Tibial artery (tissue), 4 donors: ENCODE data around the gene KIF26B.

Experiments used
- DNase-seq, 2 donors: peaks; one replicate each; pipeline ENCODE4 v3.0.0-alpha.2; 2019
- H3K27ac ChIP-seq, 2 donors: fragments of 200-600 bp; sonication (generic) in 1 of 2; 1 replicate in 1 of 2; 2 replicates in 1 of 2; pipeline ENCODE4 v1.5.1; 2018 to 2019; ENCODE audit warnings: mild to moderate bottlenecking in 1 of 2
- H3K27me3 ChIP-seq, 2 donors: fragments of 200-600 bp; sonication (generic) in 1 of 2; one replicate each; pipeline versions ENCODE4 v1.5.1 to v1.6.0; 2016 to 2019
- H3K36me3 ChIP-seq, 3 donors: fragments of 200-600 bp; sonication (generic) in 2 of 3; one replicate each; pipeline ENCODE4 v1.5.1; 2016 to 2019; ENCODE audit warnings: mild to moderate bottlenecking in 2 of 3
- H3K4me1 ChIP-seq, 4 donors: fragments of 200-600 bp; sonication (generic) in 2 of 4; 1 replicate in 3 of 4; 2 replicates in 1 of 4; pipeline ENCODE4 v1.5.1; 2016 to 2019
- H3K4me3 ChIP-seq, 2 donors: fragments of 200-600 bp; sonication (generic) in 1 of 2; 1 replicate in 1 of 2; 2 replicates in 1 of 2; pipeline ENCODE4 v1.5.1; 2018 to 2019; ENCODE audit warnings: mild to moderate bottlenecking in 2 of 2
- H3K9me3 ChIP-seq, 3 donors: fragments of 200-600 bp; sonication (generic) in 1 of 3; one replicate each; pipeline ENCODE4 v1.5.1; 2016 to 2019
- intact Hi-C: fragments of 100-400 bp; cut with DNase I; formaldehyde crosslinking; loops from one replicate; pipeline ENCODE4 v1.15.0; 2023; ENCODE audit warnings: low total_unique reads
- TF ChIP-seq, protein P1 (sequence below), 2 experiments: fragments of 200-600 bp in 1 of 2; fragments of 450-650 bp in 1 of 2; IDR thresholded peaks; one replicate each; pipeline ENCODE4 v1.5.1; 2017 to 2019; ENCODE audit warnings: antibody characterized with exemption in 2 of 2, mild to moderate bottlenecking in 1 of 2, moderate library complexity in 1 of 2

Gene KIF26B

DNA sequence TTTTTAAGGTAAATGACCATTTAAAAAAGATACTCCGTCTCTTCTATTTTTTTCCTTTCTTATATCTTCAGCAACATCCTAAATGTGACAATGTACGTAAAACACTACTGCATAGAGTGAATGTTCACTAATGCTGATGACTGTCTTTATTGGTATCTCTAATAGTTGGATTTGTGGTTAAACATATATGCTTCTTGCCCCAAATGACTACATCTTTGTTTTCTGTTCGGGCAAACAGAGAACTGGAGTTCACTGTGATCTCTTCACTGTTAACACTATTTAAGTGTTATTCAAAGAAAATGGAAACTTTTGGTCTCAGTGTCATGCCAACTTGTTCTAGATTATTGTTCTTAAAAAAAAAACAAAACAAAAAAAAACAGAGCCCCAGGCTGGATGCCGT, 109.4 kb downstream of the KIF26B start:
- no peak for DNase-seq
- H3K4me3 ChIP-seq = no peak overlapping the region
- H3K27me3 ChIP-seq = no peaks in the 10 kb centered on the region
- no peak overlapping the region for H3K27ac ChIP-seq
- H3K36me3 ChIP-seq = no peaks in the 10 kb centered on the region
- TF ChIP-seq, protein P1, sequence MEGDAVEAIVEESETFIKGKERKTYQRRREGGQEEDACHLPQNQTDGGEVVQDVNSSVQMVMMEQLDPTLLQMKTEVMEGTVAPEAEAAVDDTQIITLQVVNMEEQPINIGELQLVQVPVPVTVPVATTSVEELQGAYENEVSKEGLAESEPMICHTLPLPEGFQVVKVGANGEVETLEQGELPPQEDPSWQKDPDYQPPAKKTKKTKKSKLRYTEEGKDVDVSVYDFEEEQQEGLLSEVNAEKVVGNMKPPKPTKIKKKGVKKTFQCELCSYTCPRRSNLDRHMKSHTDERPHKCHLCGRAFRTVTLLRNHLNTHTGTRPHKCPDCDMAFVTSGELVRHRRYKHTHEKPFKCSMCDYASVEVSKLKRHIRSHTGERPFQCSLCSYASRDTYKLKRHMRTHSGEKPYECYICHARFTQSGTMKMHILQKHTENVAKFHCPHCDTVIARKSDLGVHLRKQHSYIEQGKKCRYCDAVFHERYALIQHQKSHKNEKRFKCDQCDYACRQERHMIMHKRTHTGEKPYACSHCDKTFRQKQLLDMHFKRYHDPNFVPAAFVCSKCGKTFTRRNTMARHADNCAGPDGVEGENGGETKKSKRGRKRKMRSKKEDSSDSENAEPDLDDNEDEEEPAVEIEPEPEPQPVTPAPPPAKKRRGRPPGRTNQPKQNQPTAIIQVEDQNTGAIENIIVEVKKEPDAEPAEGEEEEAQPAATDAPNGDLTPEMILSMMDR (IDR thresholded peaks at IDR 0.05) = no peak
- no peaks in the 10 kb centered on the region for H3K4me1 ChIP-seq
- intact Hi-C loops = no loop called here
- no peaks in the 10 kb centered on the region for H3K9me3 ChIP-seq

DNA sequence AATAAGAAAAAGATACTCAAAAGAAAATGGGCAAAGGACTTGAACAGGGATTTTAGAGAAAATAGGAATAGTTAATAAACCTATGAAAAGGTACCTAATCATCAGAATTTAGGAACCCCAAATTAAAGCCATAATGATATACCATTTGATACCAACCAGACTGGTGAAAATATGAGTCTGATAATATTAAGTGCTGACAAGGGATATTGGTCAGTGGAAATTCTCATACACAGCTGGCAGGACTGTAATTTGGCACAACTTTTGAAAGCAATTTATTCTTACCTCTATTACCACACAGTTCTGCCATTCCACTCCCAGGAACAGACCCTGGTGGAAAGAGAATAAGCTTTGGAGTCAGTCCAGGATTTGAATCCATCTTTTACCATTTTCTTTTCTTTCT, 111.3 kb downstream of the KIF26B start:
- Histone ChIP-seq H3K27me3 (no peaks in the 10 kb centered on the region), H3K9me3 (peaks cover 0 to 8% (median 3%) of the 10 kb centered on the region in 3 donors), H3K27ac (no peak overlapping the region), H3K4me1 (no peaks in the 10 kb centered on the region), H3K36me3 (no peaks in the 10 kb centered on the region), H3K4me3 (no peak overlapping the region)
- intact Hi-C loops = no loop called here
- TF ChIP-seq, protein P1 (IDR thresholded peaks at IDR 0.05) = no peak
- DNase-seq = no peak

DNA sequence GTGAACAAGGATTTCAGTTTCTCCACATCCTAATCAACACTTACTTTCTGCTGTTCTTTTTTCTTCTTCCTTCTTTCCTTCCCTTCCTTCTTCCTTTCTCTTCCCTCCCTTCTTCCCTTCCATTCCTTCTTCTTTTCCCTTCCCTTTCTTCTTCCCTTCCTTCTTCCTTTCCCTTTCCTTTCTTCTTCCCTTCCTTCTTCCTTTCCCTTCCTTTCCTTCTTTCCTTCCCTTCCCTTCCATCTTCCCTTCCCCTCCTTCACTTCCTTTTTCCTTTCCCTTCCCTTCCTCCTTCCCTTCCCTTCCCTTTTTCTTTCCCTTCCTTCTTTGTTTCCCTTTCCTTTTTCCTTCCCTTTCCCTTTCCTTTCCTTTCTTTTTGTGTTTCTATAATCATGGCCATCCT, 115.3 kb downstream of the KIF26B start:
- H3K27ac ChIP-seq = no peak overlapping the region
- TF ChIP-seq, protein P1 (IDR thresholded peaks at IDR 0.05) = no peak
- H3K36me3 ChIP-seq = no peaks in the 10 kb centered on the region
- H3K4me1 ChIP-seq = no peaks in the 10 kb centered on the region
- no peak overlapping the region for H3K4me3 ChIP-seq
- H3K9me3 ChIP-seq = peaks cover 0 to 10% (median 6%) of the 10 kb centered on the region in 3 donors
- intact Hi-C loops = no loop called here
- H3K27me3 ChIP-seq = no peaks in the 10 kb centered on the region
- DNase-seq = no peak

DNA sequence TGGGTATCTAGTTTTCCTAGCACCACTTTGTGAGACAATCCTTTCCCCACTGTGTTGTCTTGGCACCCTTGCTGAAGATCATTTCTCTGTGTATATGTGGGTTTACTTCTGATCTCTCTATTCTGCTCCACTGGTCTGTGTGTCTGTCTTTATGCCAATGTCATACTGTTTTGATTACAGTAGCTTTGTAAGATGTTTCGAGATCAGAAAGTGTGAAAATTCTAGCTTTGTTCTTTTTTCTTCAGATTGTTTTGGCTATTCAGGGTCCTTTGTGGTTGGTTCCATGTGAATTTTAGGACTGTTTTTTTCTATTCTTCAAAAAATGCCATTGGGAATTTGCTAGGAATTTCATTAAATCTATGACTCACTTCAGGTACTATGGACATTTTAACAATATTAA, 116.2 kb downstream of the KIF26B start:
- no peak for DNase-seq
- Histone ChIP-seq H3K27me3 (no peaks in the 10 kb centered on the region), H3K4me3 (no peak overlapping the region), H3K4me1 (no peaks in the 10 kb centered on the region), H3K36me3 (no peaks in the 10 kb centered on the region), H3K9me3 (peaks cover 0 to 10% (median 6%) of the 10 kb centered on the region in 3 donors), H3K27ac (no peak overlapping the region)
- intact Hi-C loops = no loop called here
- TF ChIP-seq, protein P1 (IDR thresholded peaks at IDR 0.05) = no peak

DNA sequence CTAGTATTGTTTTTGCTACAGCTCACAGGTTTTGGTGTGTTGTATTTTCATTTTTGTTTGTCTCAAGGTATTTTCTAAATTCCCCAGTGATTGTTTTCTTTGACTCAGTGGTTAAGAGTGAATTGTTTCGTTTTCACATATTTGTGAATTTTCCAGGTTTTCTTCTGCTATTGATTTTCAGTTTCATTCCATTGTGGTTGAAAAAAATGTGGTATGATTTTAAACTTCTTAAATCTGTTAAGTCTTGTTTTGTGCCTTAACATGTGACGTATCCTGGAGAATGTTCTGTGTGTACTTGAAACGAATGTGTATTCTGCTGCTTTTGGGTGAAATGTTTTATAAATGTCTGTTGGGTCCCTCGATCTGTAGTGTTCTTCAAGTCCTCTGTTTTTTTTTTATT, 117.9 kb downstream of the KIF26B start:
- peaks cover 0 to 10% (median 6%) of the 10 kb centered on the region in 3 donors for H3K9me3 ChIP-seq
- TF ChIP-seq, protein P1 (IDR thresholded peaks at IDR 0.05) = no peak
- no peak overlapping the region for H3K27ac ChIP-seq
- no peak overlapping the region for H3K4me3 ChIP-seq
- intact Hi-C loops = no loop called here
- H3K36me3 ChIP-seq = no peaks in the 10 kb centered on the region
- H3K4me1 ChIP-seq = no peaks in the 10 kb centered on the region
- H3K27me3 ChIP-seq = no peaks in the 10 kb centered on the region
- no peak for DNase-seq

DNA sequence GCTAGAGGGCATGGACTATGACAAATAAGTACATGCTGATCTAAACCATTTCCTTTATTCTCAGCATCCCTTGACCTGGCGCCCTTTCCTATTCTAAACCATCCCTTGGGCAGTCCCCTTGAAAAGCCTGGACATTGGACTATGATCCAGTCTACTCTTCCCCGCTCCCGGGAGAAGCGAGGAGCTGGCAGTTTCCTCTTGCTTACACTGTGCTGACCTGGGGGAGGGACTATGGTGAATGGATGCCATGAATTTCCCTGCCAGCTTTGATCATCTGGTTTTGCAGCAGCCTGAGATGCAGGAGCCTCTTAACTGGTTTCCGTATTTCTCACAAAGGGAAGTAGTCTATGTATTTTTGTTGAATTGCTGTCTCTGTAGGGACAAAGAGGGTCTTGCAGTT, 121.7 kb downstream of the KIF26B start:
- H3K27ac ChIP-seq = no peak overlapping the region
- H3K4me1 ChIP-seq = no peaks in the 10 kb centered on the region
- no peak overlapping the region for H3K4me3 ChIP-seq
- TF ChIP-seq, protein P1 (IDR thresholded peaks at IDR 0.05) = no peak
- intact Hi-C loops = no loop called here
- H3K36me3 ChIP-seq = no peaks in the 10 kb centered on the region
- no peaks in the 10 kb centered on the region for H3K9me3 ChIP-seq
- DNase-seq = no peak
- no peaks in the 10 kb centered on the region for H3K27me3 ChIP-seq
